ENCODE data around the gene ZNF524. TPM values are rescaled to one million over a fixed set of nuclear protein-coding genes. Genes with fewer than 3 reads are reported as not detected.

Gene ZNF524
- total and polyA plus RNA-seq, 9 of the 15 experiments (the other 6 are each of a cell fraction or from before 2014, with no cell fraction given) = 0.08 to 15.6 (median 2.9) TPM

- Histone ChIP-seq H2AFZ (ENCODE audit: low read depth, low read length) (no peak overlapping the region), H3K9ac (ENCODE audit: insufficient read depth in 1 of 2, low read depth in 2 of 2, low read length in 2 of 2) (no peak overlapping the region), H3K9me1 (ENCODE audit: control insufficient read depth, insufficient read depth, low read length) (no peaks in the 10 kb centered on the region), H3K4me3 (no peak overlapping the region), H3K27me3 (ENCODE audit: control insufficient read depth in 2 of 2, insufficient read depth in 2 of 2, low read length in 2 of 2) (no peaks in the 10 kb centered on the region), H3K4me1 (replicated peaks in 1 of 2; ENCODE audit: control insufficient read depth in 2 of 2, insufficient read depth in 2 of 2, low read length in 2 of 2) (peaks cover 36 to 59% of the 10 kb centered on the region in 2 experiments), H4K20me1 (replicated peaks; ENCODE audit: control insufficient read depth, insufficient read depth, low read length) (no peaks in the 10 kb centered on the region), H3K27ac (ENCODE audit: extremely low read depth, low read depth, low read length) (peak overlapping the region; percentile 74; the same call in 2 of the 3 replicates), H3K9me3 (replicated peaks; ENCODE audit: control insufficient read depth, insufficient read depth, low read depth, low read length) (no peaks in the 10 kb centered on the region), H3K79me2 (ENCODE audit: control insufficient read depth, insufficient read depth, low read length) (peaks cover 78% of the 10 kb centered on the region), H3K36me3 (ENCODE audit: control insufficient read depth, insufficient read depth, low read length) (peaks cover 14% of the 10 kb centered on the region; the same call in 2 of the 3 replicates), H3K4me2 (ENCODE audit: insufficient read depth, low read length) (no peak overlapping the region)
- ChIA-PET POLR2A (interaction anchor here (0.6 kb wide), 1 partner anchor 300 kb away, joined by 3 read pairs; no protein-coding TSS in a partner anchor), CTCF (ENCODE audit: low intra/inter-chr PET ratio) (interaction anchor here (0.7 kb wide), 1 partner anchor 122 kb away, joined by 4 read pairs; no protein-coding TSS in a partner anchor)
- ATAC-seq (peak; percentile 32), FAIRE-seq (peak; percentile 71), DNase-seq (ENCODE audit: extremely low read depth in 1 of 4, low spot score in 3 of 4) (peak in 2 of 4 experiments; percentile 36 to 78)
- WGBS (ENCODE audit: insufficient coverage, low coverage, missing lambda C conversion rate) = 79% methylated on average over 5 of the region's 6 CpGs
- intact Hi-C loops (cut with micrococcal nuclease) = loop anchor here (10.0 kb wide), 1 partner anchor 494 kb away; the partner anchor contains the start of gene TNNT1
- BruUV-seq (replicated peaks) = no TSS peak
- in situ Hi-C loops (cut with MboI) = loop anchor here (5.0 to 25.0 kb wide), 4 partner anchors 173 to 764 kb away; partner anchors contain the start of genes FCAR, TNNT1 and ZSCAN5A
- TF ChIP-seq U2AF1 (optimal IDR thresholded peaks at IDR 0.05; ENCODE audit: low read depth, low read length) = no peak
- peak; percentile 68 for TF ChIP-seq ZNF384 (IDR thresholded peaks at IDR 0.05; ENCODE audit: low read depth, low read length)
- TF ChIP-seq CHD2 (IDR thresholded peaks at IDR 0.05; ENCODE audit: low read depth, low read length) = no peak
- peak; percentile 77 for TF ChIP-seq ZNF121 (CRISPR knock-in tag; conservative IDR thresholded peaks at IDR 0.05)
- 0 out of 2 replicates have a peak, but pooled peaks have one; percentile 33 for TF ChIP-seq VEZF1 (CRISPR knock-in tag; IDR thresholded peaks at IDR 0.05)
- TF ChIP-seq CBX3 (IDR thresholded peaks at IDR 0.05; ENCODE audit: borderline replicate concordance in 1 of 2, low read length in 2 of 2) = peak in 1 of 2 experiments; percentile 84; a peak in 2 of 3 replicates
- TF ChIP-seq GABPB1 (CRISPR knock-in tag; IDR thresholded peaks at IDR 0.05) = 0 out of 2 replicates have a peak, but pooled peaks have one; percentile 32
- TF ChIP-seq RAD21 (CRISPR knock-in tag; conservative IDR thresholded peaks at IDR 0.05 in 1 of 2, IDR thresholded peaks at IDR 0.05 in 1 of 2) = peak in 1 of 2 experiments; percentile 23; a peak in 2 of 4 replicates
- peak; percentile 65 for TF ChIP-seq BCOR (IDR thresholded peaks at IDR 0.05)
- 0 out of 4 replicates have a peak, but pooled peaks of 1 of the 2 experiments have one; percentile 32 for TF ChIP-seq ZMIZ1 (IDR thresholded peaks at IDR 0.05; ENCODE audit: low read depth in 2 of 2, low read length in 2 of 2)
- 0 out of 2 replicates have a peak, but pooled peaks have one; percentile 17 for TF ChIP-seq SUPT5H (IDR thresholded peaks at IDR 0.05)
- TF ChIP-seq MYC (IDR thresholded peaks at IDR 0.05; ENCODE audit: low read depth, low read length) = peak; percentile 47; the same call in 1 of the 2 replicates
- no peak for TF ChIP-seq MYC (CRISPR knock-in tag; IDR thresholded peaks at IDR 0.05; ENCODE audit: borderline replicate concordance, low read depth)
- no peak for TF ChIP-seq CHD4 (IDR thresholded peaks at IDR 0.05; ENCODE audit: insufficient read depth, insufficient replicate concordance, low read depth, low read length, poor library complexity, severe bottlenecking)
- peak; percentile 54 for TF ChIP-seq SP2 (IDR thresholded peaks at IDR 0.05; ENCODE audit: extremely low read depth, low read depth, low read length, poor library complexity, severe bottlenecking)
- TF ChIP-seq EP400 (IDR thresholded peaks at IDR 0.05) = no peak
- peak; percentile 18; the same call in 1 of the 2 replicates for TF ChIP-seq EGR1 (conservative IDR thresholded peaks at IDR 0.05)
These were observed 38.8 kb downstream of the ZNF524 start for GRCh38 chr19:55638864-55639359.
